CD4-positive, alpha-beta T cell (primary cell): ENCODE measurements around the gene DCK. TPM values are rescaled to one million over a fixed set of nuclear protein-coding genes. Genes with fewer than 3 reads are reported as not detected.

Source experiments
- ATAC-seq: fragments of 200-7000 bp; cut with Tn5 transposase; one replicate; pipeline ENCODE4 v1.10.0; 2022; ENCODE audit warnings: mild to moderate bottlenecking; ENCODE audit not compliant: poor library complexity
- CTCF ChIA-PET: fragments of 350-600 bp; sonication (Branson Sonifier 250); formaldehyde crosslinking; loops from one replicate; lab custom pipeline; 2021; ENCODE audit warnings: antibody characterized with exemption, inconsistent platforms; lab: Charles Lee
- POLR2A ChIA-PET: fragments of 350-600 bp; sonication (Branson Sonifier 250); formaldehyde crosslinking; loops from one replicate; lab custom pipeline; 2021; ENCODE audit warnings: antibody characterized with exemption, inconsistent platforms; lab: Charles Lee
- DNase-seq, 14 experiments: peaks; one replicate each; pipeline ENCODE4 v3.0.0-alpha.2; 2013 to 2020; ENCODE audit warnings: mixed read lengths in 2 of 14
- H3K27ac ChIP-seq, 2 donors: one replicate each; pipeline versions ENCODE4 v1.5.1 to v1.7.0; 2013; ENCODE audit warnings: low read length in 2 of 2, low read depth in 1 of 2, mild to moderate bottlenecking in 1 of 2
- H3K27me3 ChIP-seq, 2 experiments: 1 replicate in 1 of 2; 2 replicates in 1 of 2; pipeline versions ENCODE4 v1.6.1 to v1.7.0; 2013; ENCODE audit warnings: low read length in 2 of 2, control low read depth in 1 of 2, mild to moderate bottlenecking in 1 of 2, moderate library complexity in 1 of 2; ENCODE audit not compliant: insufficient read depth in 2 of 2, control insufficient read depth in 1 of 2
- H3K36me3 ChIP-seq: one replicate; pipeline ENCODE4 v1.6.1; 2013; ENCODE audit warnings: low read length, control low read depth; ENCODE audit not compliant: insufficient read depth
- H3K4me1 ChIP-seq: one replicate; pipeline ENCODE4 v1.6.1; 2013; ENCODE audit warnings: low read length, control low read depth; ENCODE audit not compliant: insufficient read depth
- H3K4me3 ChIP-seq: one replicate; pipeline ENCODE4 v1.5.1; 2013; ENCODE audit warnings: mild to moderate bottlenecking, low read length, moderate library complexity
- H3K9me3 ChIP-seq, 2 experiments: 1 replicate in 1 of 2; 2 replicates in 1 of 2; pipeline versions ENCODE4 v1.6.1 to v1.7.0; 2013; ENCODE audit warnings: low read length in 2 of 2, mild to moderate bottlenecking in 2 of 2, control low read depth in 1 of 2, moderate library complexity in 1 of 2; ENCODE audit not compliant: control insufficient read depth in 1 of 2, insufficient read depth in 1 of 2
- H3K27ac Mint-ChIP-seq: one replicate; pipeline ENCODE4 v1.8.0; 2020; ENCODE audit warnings: mixed read lengths
- H3K27me3 Mint-ChIP-seq: one replicate; pipeline ENCODE4 v1.8.0; 2021; ENCODE audit warnings: mixed read lengths
- H3K36me3 Mint-ChIP-seq: one replicate; pipeline ENCODE4 v1.8.0; 2021; ENCODE audit warnings: low read depth, mixed read lengths
- H3K4me1 Mint-ChIP-seq: one replicate; pipeline ENCODE4 v1.8.0; 2021; ENCODE audit warnings: low read depth, mixed read lengths
- H3K4me3 Mint-ChIP-seq: one replicate; pipeline ENCODE4 v1.8.0; 2020; ENCODE audit warnings: mild to moderate bottlenecking, mixed read lengths
- H3K9me3 Mint-ChIP-seq: one replicate; pipeline ENCODE4 v1.8.0; 2020; ENCODE audit warnings: mixed read lengths
- intact Hi-C, 2 experiments: fragments of 100-400 bp; cut with DNase I in 1 of 2; cut with micrococcal nuclease in 1 of 2; formaldehyde crosslinking; loops; one replicate each; pipeline versions ENCODE4 v1.15.1 to v1.9.0; 2023 to 2025; cut with DNase I, micrococcal nuclease
- total RNA-seq, 174 experiments: library from RNA in 2 of 174; stranded (reverse) in 2 of 174; gene quantifications; one replicate each; pipeline ENCODE4 v1.2.3 and lab custom pipeline; 2021 to 2026
- TF ChIP-seq, protein P1 (sequence below): fragments of 200-600 bp; IDR thresholded peaks from one replicate; pipeline ENCODE4 v1.8.0; 2022; ENCODE audit warnings: antibody characterized with exemption, mild to moderate bottlenecking

DCK gene
- total RNA-seq, 2 experiments from 2014 or later = 12.8 to 13.9 TPM

DNA sequence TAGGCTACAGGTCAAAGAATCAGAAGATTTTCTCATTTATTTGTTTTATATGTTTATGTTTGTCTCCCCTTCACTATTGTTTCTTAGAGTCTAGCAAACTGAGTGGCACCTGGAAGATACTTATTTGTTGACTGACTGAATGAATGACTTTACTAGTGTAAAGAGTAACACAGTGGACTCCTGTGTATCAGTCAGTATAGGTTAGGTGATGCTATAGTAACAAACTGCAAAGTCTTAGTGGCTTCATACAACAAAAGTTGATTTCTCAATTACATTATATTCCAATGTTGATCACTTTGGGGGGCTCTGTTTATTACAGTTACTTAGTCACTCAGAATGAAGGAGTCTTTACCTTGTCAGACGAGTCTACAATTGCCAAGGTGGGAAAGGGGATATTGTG, 76.6 kb downstream of the DCK start:
- ATAC-seq = no peak
- no peaks in the 10 kb centered on the region for H3K9me3 ChIP-seq
- TF ChIP-seq, protein P1, sequence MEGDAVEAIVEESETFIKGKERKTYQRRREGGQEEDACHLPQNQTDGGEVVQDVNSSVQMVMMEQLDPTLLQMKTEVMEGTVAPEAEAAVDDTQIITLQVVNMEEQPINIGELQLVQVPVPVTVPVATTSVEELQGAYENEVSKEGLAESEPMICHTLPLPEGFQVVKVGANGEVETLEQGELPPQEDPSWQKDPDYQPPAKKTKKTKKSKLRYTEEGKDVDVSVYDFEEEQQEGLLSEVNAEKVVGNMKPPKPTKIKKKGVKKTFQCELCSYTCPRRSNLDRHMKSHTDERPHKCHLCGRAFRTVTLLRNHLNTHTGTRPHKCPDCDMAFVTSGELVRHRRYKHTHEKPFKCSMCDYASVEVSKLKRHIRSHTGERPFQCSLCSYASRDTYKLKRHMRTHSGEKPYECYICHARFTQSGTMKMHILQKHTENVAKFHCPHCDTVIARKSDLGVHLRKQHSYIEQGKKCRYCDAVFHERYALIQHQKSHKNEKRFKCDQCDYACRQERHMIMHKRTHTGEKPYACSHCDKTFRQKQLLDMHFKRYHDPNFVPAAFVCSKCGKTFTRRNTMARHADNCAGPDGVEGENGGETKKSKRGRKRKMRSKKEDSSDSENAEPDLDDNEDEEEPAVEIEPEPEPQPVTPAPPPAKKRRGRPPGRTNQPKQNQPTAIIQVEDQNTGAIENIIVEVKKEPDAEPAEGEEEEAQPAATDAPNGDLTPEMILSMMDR = no peak
- CTCF ChIA-PET = no interaction called here
- POLR2A ChIA-PET = no interaction called here
- H3K27me3 Mint-ChIP-seq = peaks cover 12% of the 10 kb centered on the region
- H3K9me3 Mint-ChIP-seq = no peaks in the 10 kb centered on the region
- no peak overlapping the region for H3K27ac Mint-ChIP-seq
- H3K4me1 ChIP-seq = no peaks in the 10 kb centered on the region
- no peak for DNase-seq
- H3K27ac ChIP-seq = no peak overlapping the region
- H3K27me3 ChIP-seq = no peaks in the 10 kb centered on the region
- H3K36me3 ChIP-seq = no peaks in the 10 kb centered on the region
- no peak overlapping the region for H3K4me3 ChIP-seq
- intact Hi-C loops = no loop called here
- H3K4me3 Mint-ChIP-seq = no peak overlapping the region
- H3K36me3 Mint-ChIP-seq = no peaks in the 10 kb centered on the region
- H3K4me1 Mint-ChIP-seq = no peaks in the 10 kb centered on the region

DNA sequence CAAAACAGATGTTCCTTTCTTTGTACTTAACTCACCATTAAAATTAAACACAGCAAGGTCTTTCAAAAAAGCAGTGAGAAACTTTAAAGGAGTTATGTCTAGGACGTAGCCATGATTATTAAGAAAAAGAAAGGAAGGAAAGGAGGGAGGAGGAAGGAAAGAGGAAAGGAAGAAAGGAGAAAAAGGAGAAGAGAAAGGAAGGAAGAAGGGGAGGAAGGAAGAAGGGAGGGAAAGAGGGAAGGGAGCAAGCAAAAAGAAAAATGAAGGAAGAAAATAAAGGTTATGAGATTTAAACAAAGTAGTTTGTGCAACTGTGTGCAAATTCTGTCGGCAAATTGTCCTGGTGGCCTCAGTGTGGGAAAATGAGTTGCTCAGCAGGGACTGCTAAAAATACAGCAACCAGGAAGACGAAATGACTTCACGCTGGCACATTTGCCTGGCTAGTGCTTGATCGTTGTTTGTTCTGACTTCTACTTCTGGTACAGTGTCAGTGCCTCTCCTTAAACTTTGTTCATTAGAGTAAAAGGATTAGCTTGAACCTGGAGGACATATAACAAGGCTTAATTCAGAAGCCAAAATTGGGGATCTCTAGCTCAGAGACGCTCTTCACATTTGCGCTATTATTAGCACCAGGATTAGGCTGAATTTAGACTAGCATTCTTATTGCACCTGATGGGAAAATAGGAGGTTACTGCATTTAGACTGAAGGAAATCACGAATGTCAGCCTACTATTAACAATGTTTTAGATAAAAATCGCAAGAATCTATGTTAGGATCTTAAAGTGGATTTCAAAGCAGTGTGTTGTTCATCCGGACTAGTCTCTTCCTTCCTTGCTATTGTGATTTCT, 81.2 kb downstream of the DCK start:
- Mint-ChIP-seq H3K36me3 (no peaks in the 10 kb centered on the region), H3K27ac (no peak overlapping the region), H3K9me3 (no peaks in the 10 kb centered on the region), H3K4me3 (no peak overlapping the region), H3K4me1 (no peaks in the 10 kb centered on the region), H3K27me3 (peaks cover 18% of the 10 kb centered on the region)
- ChIA-PET CTCF (no interaction called here), POLR2A (no interaction called here)
- TF ChIP-seq, protein P1 = no peak
- Histone ChIP-seq H3K36me3 (no peaks in the 10 kb centered on the region), H3K27me3 (no peaks in the 10 kb centered on the region), H3K27ac (no peak overlapping the region), H3K9me3 (no peaks in the 10 kb centered on the region), H3K4me3 (no peak overlapping the region), H3K4me1 (no peaks in the 10 kb centered on the region)
- ATAC-seq = no peak
- DNase-seq = no peak
- intact Hi-C loops = no loop called here

Other genes with a start within 250 kb of the DCK start
- gene GRSF1, start 153.8 kb upstream of the DCK start, total RNA-seq = 10 to 100 TPM; 32.7 to 34.1 TPM
- 10 to 100 TPM; 13.1 to 13.4 TPM for gene MOB1B, start 91.3 kb upstream of the DCK start, total RNA-seq